HG02938 (cell line): ENCODE measurements around the gene NT5C3B.
"Not testable (repeated sequence)": the region's sequence is repeated elsewhere in the genome, so short reads cannot be mapped to it uniquely, and the experiment has no call there.

Experiments used
- ATAC-seq: cut with Tn5 transposase; IDR thresholded peaks from one replicate; pipeline ENCODE4 v1.9.1; 2021; ENCODE audit warnings: mild to moderate bottlenecking, moderate library complexity; ENCODE audit not compliant: unreplicated experiment

The NT5C3B gene

GRCh38 chr17:41840781-41841180 is 4.7 kb upstream of the NT5C3B start:
- ATAC-seq: not testable (repeated sequence)

- ATAC-seq: not testable (repeated sequence)
Observed at GRCh38 chr17:41839448-41839847, 3.4 kb upstream of the NT5C3B start.

GRCh38 chr17:41837761-41838538 is 1.9 kb upstream of the NT5C3B start, which contains the start of gene KLHL10:
Gene KLHL10 (plus strand): TSS chr17:41837825. CDS start chr17:41837933, 108 bp downstream.
- no peak for ATAC-seq

- no peak for ATAC-seq
Observed at GRCh38 chr17:41836550-41837196, 641 bp upstream of the NT5C3B start.

- ATAC-seq: no peak
Observed at GRCh38 chr17:41835214-41835799, 725 bp downstream of the NT5C3B start.

- ATAC-seq: not testable (repeated sequence)
Observed at GRCh38 chr17:41829961-41830360, 6.1 kb downstream of the NT5C3B start.

- ATAC-seq: no peak
Observed at GRCh38 chr17:41825175-41825845, 10.7 kb downstream of the NT5C3B start.

- no peak for ATAC-seq
Observed at GRCh38 chr17:41824086-41824485, 11.9 kb downstream of the NT5C3B start.

- no peak for ATAC-seq
Observed at GRCh38 chr17:41823580-41823979, 12.5 kb downstream of the NT5C3B start.

GRCh38 chr17:41823141-41823524 is 12.9 kb downstream of the NT5C3B start:
- no peak for ATAC-seq

GRCh38 chr17:41822216-41823140 is 13.6 kb downstream of the NT5C3B start:
- no peak for ATAC-seq

GRCh38 chr17:41821776-41822175 is 14.3 kb downstream of the NT5C3B start:
- ATAC-seq: no peak

- no peak for ATAC-seq
Observed at GRCh38 chr17:41818024-41818423, 18.0 kb downstream of the NT5C3B start.

GRCh38 chr17:41816637-41817320 is 19.3 kb downstream of the NT5C3B start:
- no peak for ATAC-seq

- no peak for ATAC-seq
Observed at GRCh38 chr17:41814195-41814594, 21.8 kb downstream of the NT5C3B start.

- no peak for ATAC-seq
Observed at GRCh38 chr17:41813699-41814124, 22.3 kb downstream of the NT5C3B start.

- ATAC-seq: no peak
Observed at GRCh38 chr17:41813152-41813680, 22.8 kb downstream of the NT5C3B start.

- ATAC-seq: no peak
Observed at GRCh38 chr17:41812381-41813151, 23.5 kb downstream of the NT5C3B start, which contains the start of gene FKBP10. Gene FKBP10 (plus strand): TSS chr17:41813004. CDS start chr17:41813035, 31 bp downstream.
